Measurements from ENCODE around the gene GTF3A. TPM values are rescaled to one million over a fixed set of nuclear protein-coding genes. Genes with fewer than 3 reads are reported as not detected.

GTF3A gene
- total and polyA plus RNA-seq, 9 of the 15 experiments (the other 6 are each of a cell fraction or from before 2014, with no cell fraction given), result 47.5 to 303 (median 174) TPM

- TF ChIP-seq CBFA2T3 (IDR thresholded peaks at IDR 0.05) (no peak), NBN (IDR thresholded peaks at IDR 0.05; ENCODE audit: low read depth) (peak; percentile 78), SMARCC2 (IDR thresholded peaks at IDR 0.05; ENCODE audit: low read depth) (peak; percentile 71; the same call in 1 of the 2 replicates), ZFP91 (CRISPR knock-in tag; IDR thresholded peaks at IDR 0.05) (no peak), ZNF41 (CRISPR knock-in tag; conservative IDR thresholded peaks at IDR 0.05) (no peak), ZKSCAN1 (IDR thresholded peaks at IDR 0.05; ENCODE audit: low read depth, low read length) (no peak), MCM7 (IDR thresholded peaks at IDR 0.05) (no peak), IRF2 (CRISPR knock-in tag; IDR thresholded peaks at IDR 0.05) (no peak), FOXJ2 (tag; IDR thresholded peaks at IDR 0.05) (peak; percentile 52; the same call in 1 of the 2 replicates), ZFP1 (CRISPR knock-in tag; IDR thresholded peaks at IDR 0.05) (no peak), ZNF79 (CRISPR knock-in tag; IDR thresholded peaks at IDR 0.05; ENCODE audit: low read depth) (no peak), ZNF407 (IDR thresholded peaks at IDR 0.05; ENCODE audit: low read depth) (no peak), GABPB2 (CRISPR knock-in tag; conservative IDR thresholded peaks at IDR 0.05) (no peak), NFRKB (IDR thresholded peaks at IDR 0.05; ENCODE audit: low read depth) (0 out of 2 replicates have a peak, but pooled peaks have one; percentile 41), TCF7 (IDR thresholded peaks at IDR 0.05; ENCODE audit: borderline replicate concordance) (no peak), ZNF586 (CRISPR knock-in tag; conservative IDR thresholded peaks at IDR 0.05) (no peak), SIX5 (IDR thresholded peaks at IDR 0.05; ENCODE audit: borderline replicate concordance in 1 of 2, insufficient read depth in 1 of 2, low read depth in 1 of 2, low read length in 2 of 2) (no peak), SNRNP70 (optimal IDR thresholded peaks at IDR 0.05; ENCODE audit: low read depth, low read length) (no peak), JUN (IDR thresholded peaks at IDR 0.05; ENCODE audit: borderline replicate concordance, low read depth, low read length) (peak; percentile 82; the same call in 1 of the 2 replicates), JUN (CRISPR knock-in tag; IDR thresholded peaks at IDR 0.05; ENCODE audit: borderline replicate concordance) (no peak), NFIC (IDR thresholded peaks at IDR 0.05) (peak; percentile 39; the same call in 1 of the 2 replicates)
Measured at GRCh38 chr13:27425918-27426630, 1.7 kb downstream of the GTF3A start (continued).

All from K562 (cell line).